ENCODE measurements around the gene NDUFB8.

GRCh38 chr10:100567826-100568225 is 38.2 kb upstream of the NDUFB8 start:
- TF ChIP-seq CTCF (conservative IDR thresholded peaks at IDR 0.05; ENCODE audit: low read length) (no peak), EZH2phosphoT487 (IDR thresholded peaks at IDR 0.05; ENCODE audit: borderline replicate concordance, low read depth, low read length) (no peak)

All from OCI-LY7 (cell line).